Neural progenitor cell (in vitro differentiated cells): ENCODE measurements around the gene COL23A1. TPM values are rescaled to one million over a fixed set of nuclear protein-coding genes. Genes with fewer than 3 reads are reported as not detected.

Experiments used
- DNase-seq: peaks from one replicate; pipeline ENCODE4 v3.0.0-alpha.2; 2016; ENCODE audit warnings: low spot score
- H2AFZ ChIP-seq: fragments of 200-600 bp; sonication (generic); replicated peaks from 2 replicates; pipeline ENCODE4 v1.6.1; 2016; ENCODE audit warnings: antibody characterized with exemption
- H3F3A ChIP-seq: fragments of 200-600 bp; sonication (generic); 2 replicates; pipeline ENCODE4 v1.6.1; 2016; ENCODE audit warnings: antibody characterized with exemption, low read depth
- H3K27ac ChIP-seq: fragments of 200-600 bp; sonication (generic); 2 replicates; pipeline ENCODE4 v1.5.1; 2016; ENCODE audit warnings: mild to moderate bottlenecking
- H3K27me3 ChIP-seq: fragments of 200-600 bp; sonication (generic); 2 replicates; pipeline ENCODE4 v1.6.1; 2016; ENCODE audit warnings: mild to moderate bottlenecking, moderate library complexity
- H3K36me3 ChIP-seq: fragments of 200-600 bp; sonication (generic); 2 replicates; pipeline ENCODE4 v1.5.1; 2016
- H3K4me1 ChIP-seq: fragments of 200-600 bp; sonication (generic); 2 replicates; pipeline ENCODE4 v1.6.1; 2016; ENCODE audit warnings: mixed run types
- H3K4me2 ChIP-seq: fragments of 200-600 bp; sonication (generic); 2 replicates; pipeline ENCODE4 v1.6.1; 2016
- H3K4me3 ChIP-seq: fragments of 200-600 bp; sonication (generic); 2 replicates; pipeline ENCODE4 v1.5.1; 2016
- H3K79me2 ChIP-seq: fragments of 200-600 bp; sonication (generic); 2 replicates; pipeline ENCODE4 v1.6.1; 2016; ENCODE audit warnings: low read depth
- H3K9ac ChIP-seq: fragments of 200-600 bp; sonication (generic); 2 replicates; pipeline ENCODE4 v1.6.1; 2016
- H3K9me3 ChIP-seq: fragments of 200-600 bp; sonication (generic); 2 replicates; pipeline ENCODE4 v1.5.1; 2016; ENCODE audit warnings: low read depth
- H4K20me1 ChIP-seq: fragments of 200-600 bp; sonication (generic); 2 replicates; pipeline ENCODE4 v1.6.1; 2016; ENCODE audit warnings: low read depth
- H3K27ac Mint-ChIP-seq: 3 replicates; pipeline ENCODE4 v1.8.0; 2021; ENCODE audit warnings: mixed read lengths
- H3K27me3 Mint-ChIP-seq: 2 replicates; pipeline ENCODE4 v1.8.0; 2022; ENCODE audit warnings: low read depth, mild to moderate bottlenecking, inconsistent platforms, moderate library complexity, mixed read lengths; ENCODE audit not compliant: insufficient read depth
- H3K36me3 Mint-ChIP-seq: 3 replicates; pipeline ENCODE4 v1.8.0; 2021; ENCODE audit warnings: mixed read lengths
- H3K4me1 Mint-ChIP-seq: 3 replicates; pipeline ENCODE4 v1.8.0; 2021; ENCODE audit warnings: mixed read lengths
- H3K4me3 Mint-ChIP-seq: 3 replicates; pipeline ENCODE4 v1.8.0; 2021; ENCODE audit warnings: mild to moderate bottlenecking, moderate library complexity, mixed read lengths
- H3K9me3 Mint-ChIP-seq: 3 replicates; pipeline ENCODE4 v1.8.0; 2020; ENCODE audit warnings: mixed read lengths
- EZH2 ChIP-seq: fragments of 200-600 bp; sonication (generic); IDR thresholded peaks from 2 replicates; pipeline ENCODE4 v1.6.1; 2017; ENCODE audit warnings: antibody characterized with exemption, mild to moderate bottlenecking, moderate library complexity
- EZH2phosphoT487 ChIP-seq: fragments of 200-600 bp; sonication (generic); IDR thresholded peaks from 2 replicates; pipeline ENCODE4 v1.6.1; 2017; ENCODE audit warnings: antibody characterized with exemption
- total RNA-seq: library from RNA; depleted of rRNA; stranded (reverse); fragments of >200 nt; gene quantifications from 2 replicates; pipeline ENCODE4 v1.2.3, GENCODE V29; 2015; ENCODE audit warnings: low replicate concordance
- TF ChIP-seq, protein P1 (sequence below): fragments of 200-600 bp; sonication (generic); IDR thresholded peaks from 2 replicates; pipeline ENCODE4 v1.5.1; 2017; ENCODE audit warnings: antibody characterized with exemption, mild to moderate bottlenecking

The COL23A1 gene
- total RNA-seq, 1 donor from 2014 or later: not detected

DNA sequence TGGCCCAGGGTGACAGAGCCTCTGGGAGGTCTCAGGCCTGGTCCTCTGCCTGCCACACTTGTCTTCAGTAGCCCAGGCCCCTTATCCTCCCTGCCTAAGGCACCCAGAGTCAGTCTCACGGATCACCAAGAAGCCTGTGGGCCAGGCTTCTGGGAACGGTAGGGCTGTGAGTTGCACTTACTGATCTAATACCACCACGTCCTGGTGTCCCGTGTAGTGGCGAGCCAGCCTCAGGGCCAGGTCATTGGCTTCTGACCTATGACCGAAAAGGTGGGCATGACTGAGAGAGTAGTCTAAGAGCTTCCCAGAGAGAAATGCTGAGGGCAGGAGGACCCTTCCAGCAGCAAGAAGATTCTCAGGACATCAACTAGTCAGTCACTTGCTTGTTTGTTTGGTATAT lies 365.0 kb downstream of the COL23A1 start:
- Mint-ChIP-seq H3K4me1 (peaks cover 14% of the 10 kb centered on the region), H3K27me3 (peaks cover 11% of the 10 kb centered on the region)
- peaks cover 11% of the 10 kb centered on the region for H4K20me1 ChIP-seq

DNA sequence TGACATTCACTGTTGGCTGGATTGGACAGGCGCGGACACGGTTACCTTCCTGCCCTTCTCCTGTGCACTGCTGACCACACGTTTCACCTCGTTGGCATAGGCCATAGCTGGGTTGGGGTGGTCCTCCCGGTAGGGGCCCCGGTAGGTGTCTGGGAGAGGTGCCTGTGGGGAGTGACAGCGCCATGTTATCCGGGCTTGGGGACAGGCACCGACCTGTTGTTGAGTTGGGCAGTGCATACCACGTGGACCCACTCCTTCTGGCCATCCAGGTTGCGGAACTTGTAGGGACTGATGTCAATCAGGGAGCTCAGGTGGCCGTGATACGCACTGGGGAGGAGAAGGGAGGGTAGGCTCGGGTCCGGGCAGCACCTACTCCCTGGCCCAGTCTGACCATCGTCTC lies 365.8 kb downstream of the COL23A1 start:
- H3K4me2 ChIP-seq: no peak overlapping the region
- H3K36me3 Mint-ChIP-seq: peaks cover 54% of the 10 kb centered on the region
- no peak for DNase-seq
- no peaks in the 10 kb centered on the region for H3F3A ChIP-seq
- TF ChIP-seq EZH2 (no peak), EZH2phosphoT487 (no peak)
- TF ChIP-seq, protein P1, sequence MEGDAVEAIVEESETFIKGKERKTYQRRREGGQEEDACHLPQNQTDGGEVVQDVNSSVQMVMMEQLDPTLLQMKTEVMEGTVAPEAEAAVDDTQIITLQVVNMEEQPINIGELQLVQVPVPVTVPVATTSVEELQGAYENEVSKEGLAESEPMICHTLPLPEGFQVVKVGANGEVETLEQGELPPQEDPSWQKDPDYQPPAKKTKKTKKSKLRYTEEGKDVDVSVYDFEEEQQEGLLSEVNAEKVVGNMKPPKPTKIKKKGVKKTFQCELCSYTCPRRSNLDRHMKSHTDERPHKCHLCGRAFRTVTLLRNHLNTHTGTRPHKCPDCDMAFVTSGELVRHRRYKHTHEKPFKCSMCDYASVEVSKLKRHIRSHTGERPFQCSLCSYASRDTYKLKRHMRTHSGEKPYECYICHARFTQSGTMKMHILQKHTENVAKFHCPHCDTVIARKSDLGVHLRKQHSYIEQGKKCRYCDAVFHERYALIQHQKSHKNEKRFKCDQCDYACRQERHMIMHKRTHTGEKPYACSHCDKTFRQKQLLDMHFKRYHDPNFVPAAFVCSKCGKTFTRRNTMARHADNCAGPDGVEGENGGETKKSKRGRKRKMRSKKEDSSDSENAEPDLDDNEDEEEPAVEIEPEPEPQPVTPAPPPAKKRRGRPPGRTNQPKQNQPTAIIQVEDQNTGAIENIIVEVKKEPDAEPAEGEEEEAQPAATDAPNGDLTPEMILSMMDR: no peak
- no peak overlapping the region for H3K27ac Mint-ChIP-seq
- H3K27me3 ChIP-seq: no peaks in the 10 kb centered on the region
- H3K79me2 ChIP-seq: no peaks in the 10 kb centered on the region
- H3K36me3 ChIP-seq: no peaks in the 10 kb centered on the region
- peaks cover 4% of the 10 kb centered on the region for H4K20me1 ChIP-seq
- H3K9ac ChIP-seq: no peak overlapping the region
- peaks cover 10% of the 10 kb centered on the region for H3K4me1 ChIP-seq
- H3K9me3 Mint-ChIP-seq: no peaks in the 10 kb centered on the region
- H3K4me3 Mint-ChIP-seq: no peak overlapping the region
- H3K4me3 ChIP-seq: no peak overlapping the region
- no peak overlapping the region for H2AFZ ChIP-seq
- no peaks in the 10 kb centered on the region for H3K9me3 ChIP-seq
- no peak overlapping the region for H3K27ac ChIP-seq
- H3K4me1 Mint-ChIP-seq: peaks cover 11% of the 10 kb centered on the region
- H3K27me3 Mint-ChIP-seq: peaks cover 11% of the 10 kb centered on the region

More for the DNA sequence above, 365.0 kb downstream of the COL23A1 start:
- H3K36me3 Mint-ChIP-seq: peaks cover 55% of the 10 kb centered on the region
- peaks cover 10% of the 10 kb centered on the region for H3K4me1 ChIP-seq
- H3K27ac ChIP-seq: no peak overlapping the region
- TF ChIP-seq EZH2phosphoT487 (no peak), EZH2 (no peak)
- TF ChIP-seq, protein P1: no peak
- no peak overlapping the region for H3K4me3 Mint-ChIP-seq
- H3K9me3 Mint-ChIP-seq: no peaks in the 10 kb centered on the region
- no peaks in the 10 kb centered on the region for H3K9me3 ChIP-seq
- DNase-seq: no peak
- no peaks in the 10 kb centered on the region for H3F3A ChIP-seq
- no peak overlapping the region for H3K27ac Mint-ChIP-seq
- no peak overlapping the region for H3K4me2 ChIP-seq
- H2AFZ ChIP-seq: no peak overlapping the region
- H3K9ac ChIP-seq: no peak overlapping the region
- H3K27me3 ChIP-seq: no peaks in the 10 kb centered on the region
- H3K36me3 ChIP-seq: no peaks in the 10 kb centered on the region
- no peak overlapping the region for H3K4me3 ChIP-seq
- no peaks in the 10 kb centered on the region for H3K79me2 ChIP-seq

DNA sequence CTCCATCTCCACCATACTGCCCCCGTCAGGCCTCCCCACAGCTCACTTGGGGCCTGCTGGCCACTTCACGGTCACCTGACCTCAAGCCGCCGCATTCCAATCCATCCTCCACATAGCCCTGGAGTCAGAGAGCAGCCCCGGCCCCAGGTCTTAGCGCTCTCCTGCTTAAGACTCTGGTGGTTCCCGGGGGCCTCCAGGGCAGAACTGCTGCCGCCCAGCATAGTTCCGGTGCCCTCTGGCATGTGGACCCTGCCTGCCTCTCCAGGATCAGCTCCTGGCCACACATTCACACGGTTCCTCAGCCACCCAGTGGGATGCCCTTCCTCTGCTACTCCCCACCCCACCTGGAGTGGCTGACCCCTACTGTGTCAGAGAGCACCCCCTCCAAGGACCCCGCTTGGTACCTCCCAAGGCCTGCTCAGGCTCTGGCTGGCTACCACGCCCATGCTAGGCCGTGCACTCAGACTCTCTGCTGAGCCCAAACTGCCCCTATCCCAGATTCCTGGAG lies 366.3 kb downstream of the COL23A1 start:
- Histone ChIP-seq H3K9ac (no peak overlapping the region), H3K27ac (no peak overlapping the region), H3K4me2 (peak overlapping the region; percentile 38), H3K79me2 (no peaks in the 10 kb centered on the region), H3K4me1 (peaks cover 10% of the 10 kb centered on the region), H2AFZ (no peak overlapping the region), H3K27me3 (no peaks in the 10 kb centered on the region), H4K20me1 (no peaks in the 10 kb centered on the region), H3K36me3 (peaks cover under 1% of the 10 kb centered on the region), H3F3A (no peaks in the 10 kb centered on the region), H3K4me3 (no peak overlapping the region), H3K9me3 (no peaks in the 10 kb centered on the region)
- peak; percentile 64 for DNase-seq
- H3K36me3 Mint-ChIP-seq: peaks cover 53% of the 10 kb centered on the region
- TF ChIP-seq EZH2phosphoT487: no peak
- no peak for TF ChIP-seq EZH2
- TF ChIP-seq, protein P1: no peak
- H3K27ac Mint-ChIP-seq: peak overlapping the region; percentile 78
- H3K4me3 Mint-ChIP-seq: no peak overlapping the region
- peaks cover 11% of the 10 kb centered on the region for H3K27me3 Mint-ChIP-seq
- H3K4me1 Mint-ChIP-seq: peaks cover 9% of the 10 kb centered on the region
- H3K9me3 Mint-ChIP-seq: no peaks in the 10 kb centered on the region
